NCI-H146 treated with DMSO at 0.1 percent for 48 hours (cell line): ENCODE results near the gene DLG4.
"Not testable (repeated sequence)": the region's sequence is repeated elsewhere in the genome, so short reads cannot be mapped to it uniquely, and the experiment has no call there.

Experiments
- DNase-seq: peaks from one replicate; lab custom pipeline; 2025; ENCODE audit not compliant: unreplicated experiment; lab: John Stamatoyannopoulos, UW

DLG4 gene

DNA sequence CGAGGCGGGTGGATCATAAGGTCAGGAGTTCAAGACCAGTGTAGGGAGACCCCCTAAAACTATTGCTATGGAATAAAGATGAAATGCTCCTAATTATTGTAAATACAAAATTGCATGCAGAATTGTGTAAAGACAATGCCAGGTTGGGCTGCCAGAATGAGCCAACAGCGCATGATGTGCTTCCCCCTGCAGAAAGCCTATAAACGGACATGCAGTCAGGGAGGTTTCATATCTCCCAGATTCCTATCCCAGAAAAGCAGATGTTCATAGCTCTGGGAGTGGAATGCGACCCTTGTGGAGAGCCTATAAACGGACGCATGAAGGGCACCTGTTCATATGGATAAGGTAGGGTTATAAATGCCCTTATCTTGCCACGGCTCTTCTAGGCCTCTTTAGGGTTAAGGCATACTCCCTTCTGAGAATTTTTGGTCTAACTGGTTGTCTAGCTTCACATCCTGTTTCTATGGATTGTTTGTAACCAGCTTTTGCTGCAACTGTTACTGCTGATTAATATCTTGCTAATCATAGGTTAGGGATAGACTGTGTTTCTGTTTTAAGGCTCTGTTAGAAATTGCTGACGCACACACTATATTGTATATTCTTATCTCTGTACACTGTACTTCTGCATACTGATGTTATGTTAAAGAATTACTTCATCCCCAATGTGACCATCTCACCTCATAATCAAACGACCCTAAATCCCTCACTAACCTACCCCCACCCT, 50.6 kb downstream of the DLG4 start:
- DNase-seq, result not testable (repeated sequence)

DNA sequence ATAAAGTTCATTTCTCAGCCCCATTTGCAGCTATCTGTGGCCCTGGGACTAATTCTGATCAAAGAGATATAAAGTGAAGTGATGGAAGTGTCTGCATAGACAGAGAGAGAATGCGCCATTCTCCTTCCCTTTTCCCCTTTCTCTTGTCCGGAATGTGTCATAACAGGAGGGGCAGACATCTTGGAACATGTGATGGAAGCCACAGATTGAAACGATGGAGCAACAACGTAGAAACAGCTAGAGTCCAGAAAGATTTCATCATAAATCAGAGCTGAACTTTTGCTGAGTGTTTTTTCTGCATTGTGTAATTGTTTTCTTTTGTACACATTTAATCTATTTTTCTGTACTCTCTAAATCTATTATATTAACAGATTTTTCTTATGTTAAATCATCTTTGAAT, 51.8 kb downstream of the DLG4 start:
- DNase-seq, result no peak

GRCh38 chr17:7166873-7167272, 52.8 kb downstream of the DLG4 start:
- DNase-seq, result no peak

GRCh38 chr17:7159571-7159970, 60.1 kb downstream of the DLG4 start:
- not testable (repeated sequence) for DNase-seq

DNA sequence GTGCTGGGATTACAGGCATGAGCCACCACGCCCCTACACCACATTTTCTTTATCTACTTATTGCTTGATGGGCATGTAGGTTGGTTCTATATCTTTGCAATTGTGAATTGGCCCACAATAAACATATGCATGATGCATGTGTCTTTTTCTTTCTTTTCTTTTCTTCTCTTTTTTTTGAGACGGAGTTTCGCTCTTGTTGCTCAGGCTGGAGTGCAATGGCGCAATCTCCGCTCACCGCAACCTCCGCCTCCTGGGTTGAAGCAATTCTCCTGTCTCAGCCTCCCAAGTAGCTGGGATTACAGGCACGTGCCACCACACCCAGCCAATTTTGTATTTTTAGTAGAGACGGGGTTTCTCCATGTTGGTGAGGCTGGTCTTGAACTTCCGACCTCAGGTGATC, 61.2 kb downstream of the DLG4 start:
- DNase-seq, result not testable (repeated sequence)

GRCh38 chr17:7156342-7156940, 63.2 kb downstream of the DLG4 start:
- DNase-seq, result no peak

- no peak for DNase-seq
Measured at GRCh38 chr17:7147772-7148171, 71.9 kb downstream of the DLG4 start.

DNA sequence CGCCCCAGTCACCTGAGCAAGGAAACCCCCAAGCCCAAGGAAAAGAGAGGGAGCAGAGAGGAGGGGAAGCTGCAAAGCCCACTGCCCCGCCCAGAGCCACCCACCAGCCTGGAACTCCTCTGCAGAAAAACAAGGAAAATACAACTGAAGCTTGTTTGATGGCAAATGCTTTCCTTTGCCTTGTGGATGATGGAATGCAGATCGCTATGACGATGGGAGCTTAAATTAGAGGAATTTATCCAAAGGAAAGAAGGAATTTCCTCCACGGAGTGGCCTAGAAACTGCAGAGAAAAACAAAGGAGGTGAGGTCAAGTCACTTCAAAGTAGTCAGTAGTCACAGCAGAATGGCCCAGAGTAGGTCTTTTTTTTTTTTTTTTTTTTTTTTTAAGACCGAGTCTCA, 73.5 kb downstream of the DLG4 start:
- no peak for DNase-seq

GRCh38 chr17:7144213-7144612, 75.4 kb downstream of the DLG4 start:
- no peak for DNase-seq

DNA sequence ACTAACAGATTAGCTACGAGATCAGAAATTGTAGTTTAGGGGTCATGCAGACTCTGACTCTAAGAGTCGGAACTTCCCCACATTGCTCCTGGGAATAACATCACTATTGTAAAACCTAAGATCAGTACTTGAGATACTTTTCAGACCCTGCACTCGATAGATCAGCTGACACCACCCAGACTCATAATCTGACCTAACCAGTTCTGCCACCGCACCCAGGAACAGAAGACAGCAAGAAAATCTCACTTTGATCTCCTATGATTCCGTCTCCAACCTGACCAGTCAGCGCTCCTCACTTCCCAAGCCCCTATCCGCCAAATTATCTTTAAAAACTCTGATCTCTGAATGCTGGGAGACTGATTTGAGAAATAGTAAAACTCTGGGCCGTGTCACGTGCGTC, 77.8 kb downstream of the DLG4 start:
- DNase-seq, result no peak

DNA sequence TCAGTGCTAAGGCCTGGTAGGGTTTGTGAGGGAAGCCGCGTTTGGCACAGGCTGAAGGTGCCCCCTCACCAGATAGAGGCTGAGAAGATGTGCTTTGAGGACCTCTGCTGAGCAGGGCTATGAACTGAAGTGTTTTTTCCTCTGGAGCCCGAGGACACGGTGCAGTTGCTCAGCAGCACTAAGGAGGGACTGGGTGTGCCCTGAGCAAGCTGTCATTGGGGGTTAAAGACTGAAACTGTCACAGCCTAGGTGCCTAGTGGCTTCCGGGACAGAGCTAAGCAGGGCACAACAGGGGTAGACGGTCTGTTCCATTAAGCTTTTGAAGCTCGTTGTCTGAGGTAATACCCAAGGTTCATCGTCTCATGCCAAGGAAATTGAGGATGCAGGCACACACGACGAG, 80.2 kb downstream of the DLG4 start:
- no peak for DNase-seq

DNA sequence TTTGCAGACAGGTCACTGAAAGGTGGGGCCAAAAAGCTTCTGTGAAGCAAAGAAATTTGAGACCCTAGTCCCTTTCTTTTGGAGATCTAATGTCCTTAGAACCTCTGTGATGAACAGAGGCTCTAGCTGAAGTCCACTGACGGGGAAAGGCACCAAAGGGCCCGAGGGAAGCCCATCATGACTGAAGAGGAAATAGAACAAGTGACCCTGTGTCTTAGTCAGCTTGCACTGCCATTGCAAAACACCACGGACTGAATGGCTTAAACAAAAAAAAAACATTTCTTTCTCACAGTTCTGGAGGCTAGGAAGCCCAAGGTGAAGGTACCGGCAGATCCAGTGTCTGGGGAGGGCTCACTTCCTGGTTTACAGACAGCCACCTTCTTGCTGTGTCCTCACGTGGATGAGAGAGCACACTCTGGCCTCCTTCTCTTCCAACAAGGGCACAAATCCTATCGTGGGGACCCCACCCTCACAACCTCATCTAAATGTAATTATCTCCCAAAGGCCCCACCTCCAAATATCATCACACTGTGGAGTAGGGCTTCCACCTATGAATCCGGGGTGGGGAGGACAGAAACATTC, 80.7 kb downstream of the DLG4 start:
- no peak for DNase-seq

DNA sequence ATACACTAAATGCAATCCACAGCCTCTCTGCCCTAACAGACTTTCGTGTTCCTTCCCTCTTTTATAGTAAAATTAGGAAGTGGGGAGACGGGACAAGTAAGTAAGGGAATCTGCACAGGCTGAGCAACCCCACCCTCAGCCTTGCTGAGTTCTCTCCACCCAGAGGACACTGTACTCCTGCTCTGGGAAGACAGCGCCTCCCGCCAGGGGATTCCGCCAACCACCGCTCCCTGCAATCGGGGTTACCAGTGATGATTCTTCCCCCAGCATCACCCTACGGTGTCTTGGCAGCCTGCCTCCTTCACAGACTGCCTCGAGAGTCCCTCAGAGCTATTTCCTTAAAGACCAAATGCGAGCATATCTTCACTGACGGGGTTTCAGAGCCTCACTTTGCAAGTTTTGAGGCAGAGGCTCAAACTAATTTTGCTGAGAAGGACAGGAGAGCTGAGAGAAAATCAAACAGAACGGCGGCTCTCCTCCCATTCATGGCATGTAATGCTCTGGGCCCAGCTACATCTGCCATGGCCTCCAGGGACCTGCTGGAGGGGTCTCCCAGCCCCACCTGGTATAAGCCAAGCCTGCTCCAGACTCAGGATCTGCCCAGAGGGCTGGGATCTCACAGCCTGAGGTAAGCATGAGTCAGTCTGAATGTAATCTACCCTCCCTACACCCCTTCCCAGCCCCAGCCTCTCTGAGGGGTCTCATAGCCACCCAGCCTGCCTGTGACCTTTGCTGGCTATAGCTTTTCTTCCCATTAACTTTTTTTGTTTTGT, 82.3 kb downstream of the DLG4 start:
- no peak for DNase-seq
